Right lobe of liver (tissue), 6 donors: Measurements from ENCODE around the gene ATP8B3. TPM values are rescaled to one million over a fixed set of nuclear protein-coding genes. Genes with fewer than 3 reads are reported as not detected.

Experiments
- ATAC-seq, 4 donors: fragments of 200-7000 bp; cut with Tn5 transposase; one replicate each; pipeline ENCODE4 v1.9.1; 2020; ENCODE audit warnings: mild to moderate bottlenecking in 4 of 4, moderate library complexity in 4 of 4
- DNase-seq, 3 donors: peaks; one replicate each; pipeline ENCODE4 v3.0.0-alpha.2; 2020
- H3K27ac ChIP-seq, 3 donors: fragments of 200-600 bp; one replicate each; pipeline ENCODE4 v1.8.0; 2022
- H3K27me3 ChIP-seq, 2 donors: fragments of 200-600 bp; one replicate each; pipeline ENCODE4 v1.8.0; 2022
- H3K36me3 ChIP-seq, 4 donors: fragments of 200-600 bp; sonication (generic) in 1 of 4; one replicate each; pipeline versions ENCODE4 v1.5.1 to v1.8.0; 2017 to 2022; ENCODE audit warnings: control low read depth in 1 of 4
- H3K4me1 ChIP-seq, 4 donors: fragments of 200-600 bp; sonication (generic) in 1 of 4; one replicate each; pipeline versions ENCODE4 v1.5.1 to v1.8.0; 2017 to 2022; ENCODE audit warnings: control low read depth in 1 of 4
- H3K4me3 ChIP-seq, 3 donors: fragments of 200-600 bp; one replicate each; pipeline ENCODE4 v1.8.0; 2022
- H3K9me3 ChIP-seq, 4 donors: fragments of 200-600 bp; sonication (generic) in 1 of 4; one replicate each; pipeline versions ENCODE4 v1.5.1 to v1.8.0; 2017 to 2022; ENCODE audit warnings: control low read depth in 1 of 4
- POLR2A ChIP-seq: fragments of 450-650 bp; IDR thresholded peaks from one replicate; pipeline ENCODE4 v1.6.1; 2017; ENCODE audit warnings: antibody characterized with exemption, mild to moderate bottlenecking
- WGBS: methylation state at CpG from one replicate; pipeline ENCODE4 v1.1.6; 2018; ENCODE audit warnings: low coverage, low lambda C conversion rate; ENCODE audit not compliant: insufficient coverage; ENCODE audit errors: missing lambda C conversion rate; 5-methylcytosine and 5-hydroxymethylcytosine counted together
- intact Hi-C, 2 donors: fragments of 100-400 bp; cut with DNase I; formaldehyde crosslinking; loops; one replicate each; pipeline versions ENCODE4 v1.11.2 to v1.14.1; 2022
- long read RNA-seq: library from polyadenylated mRNA; unstranded; transcript quantifications from one replicate; pipeline ENCODE4 v2.0.0, GENCODE V29; 2019
- total RNA-seq, 6 experiments: library from RNA; depleted of rRNA in 2 of 6; stranded (reverse); fragments of >200 nt in 2 of 6; fragmentation: NEBNext Ultra II Directional in 3 of 6; extraction: Animal tissue kit (Norgen Biotek cat#: 25700) in 3 of 6; gene quantifications; one replicate each; pipeline versions ENCODE4 v1.1.0 to v1.2.4, GENCODE V29; 2016 to 2023
- TF ChIP-seq, protein P1 (sequence below), 4 donors: fragments of 200-600 bp in 3 of 4; fragments of 450-650 bp in 1 of 4; IDR thresholded peaks; one replicate each; pipeline versions ENCODE4 v1.5.1 to v1.8.0; 2016 to 2022; ENCODE audit warnings: antibody characterized with exemption in 4 of 4, mild to moderate bottlenecking in 2 of 4
- donor health status: DM: no; HTN: yes; CAD: no.
- donor health status: DM: no; HTN: no; CAD: no.
- donor health status: DM: no; HTN: no; CAD: no.
- donor health status: DM: no; HTN: yes; CAD: no.
- donor health status: DM: no; HTN: yes; CAD: no.

ATP8B3 gene, protein sequence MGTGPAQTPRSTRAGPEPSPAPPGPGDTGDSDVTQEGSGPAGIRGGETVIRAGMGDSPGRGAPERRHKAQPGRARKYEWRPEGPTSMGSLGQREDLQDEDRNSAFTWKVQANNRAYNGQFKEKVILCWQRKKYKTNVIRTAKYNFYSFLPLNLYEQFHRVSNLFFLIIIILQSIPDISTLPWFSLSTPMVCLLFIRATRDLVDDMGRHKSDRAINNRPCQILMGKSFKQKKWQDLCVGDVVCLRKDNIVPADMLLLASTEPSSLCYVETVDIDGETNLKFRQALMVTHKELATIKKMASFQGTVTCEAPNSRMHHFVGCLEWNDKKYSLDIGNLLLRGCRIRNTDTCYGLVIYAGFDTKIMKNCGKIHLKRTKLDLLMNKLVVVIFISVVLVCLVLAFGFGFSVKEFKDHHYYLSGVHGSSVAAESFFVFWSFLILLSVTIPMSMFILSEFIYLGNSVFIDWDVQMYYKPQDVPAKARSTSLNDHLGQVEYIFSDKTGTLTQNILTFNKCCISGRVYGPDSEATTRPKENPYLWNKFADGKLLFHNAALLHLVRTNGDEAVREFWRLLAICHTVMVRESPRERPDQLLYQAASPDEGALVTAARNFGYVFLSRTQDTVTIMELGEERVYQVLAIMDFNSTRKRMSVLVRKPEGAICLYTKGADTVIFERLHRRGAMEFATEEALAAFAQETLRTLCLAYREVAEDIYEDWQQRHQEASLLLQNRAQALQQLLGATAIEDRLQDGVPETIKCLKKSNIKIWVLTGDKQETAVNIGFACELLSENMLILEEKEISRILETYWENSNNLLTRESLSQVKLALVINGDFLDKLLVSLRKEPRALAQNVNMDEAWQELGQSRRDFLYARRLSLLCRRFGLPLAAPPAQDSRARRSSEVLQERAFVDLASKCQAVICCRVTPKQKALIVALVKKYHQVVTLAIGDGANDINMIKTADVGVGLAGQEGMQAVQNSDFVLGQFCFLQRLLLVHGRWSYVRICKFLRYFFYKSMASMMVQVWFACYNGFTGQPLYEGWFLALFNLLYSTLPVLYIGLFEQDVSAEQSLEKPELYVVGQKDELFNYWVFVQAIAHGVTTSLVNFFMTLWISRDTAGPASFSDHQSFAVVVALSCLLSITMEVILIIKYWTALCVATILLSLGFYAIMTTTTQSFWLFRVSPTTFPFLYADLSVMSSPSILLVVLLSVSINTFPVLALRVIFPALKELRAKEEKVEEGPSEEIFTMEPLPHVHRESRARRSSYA (N-terminal part only)
- total RNA-seq = 1 to 10 TPM in 5 of 6 experiments, under 1 TPM in 1; 0.86 to 5.7 (median 3.1) TPM
- long read RNA-seq = 0 reads

DNA sequence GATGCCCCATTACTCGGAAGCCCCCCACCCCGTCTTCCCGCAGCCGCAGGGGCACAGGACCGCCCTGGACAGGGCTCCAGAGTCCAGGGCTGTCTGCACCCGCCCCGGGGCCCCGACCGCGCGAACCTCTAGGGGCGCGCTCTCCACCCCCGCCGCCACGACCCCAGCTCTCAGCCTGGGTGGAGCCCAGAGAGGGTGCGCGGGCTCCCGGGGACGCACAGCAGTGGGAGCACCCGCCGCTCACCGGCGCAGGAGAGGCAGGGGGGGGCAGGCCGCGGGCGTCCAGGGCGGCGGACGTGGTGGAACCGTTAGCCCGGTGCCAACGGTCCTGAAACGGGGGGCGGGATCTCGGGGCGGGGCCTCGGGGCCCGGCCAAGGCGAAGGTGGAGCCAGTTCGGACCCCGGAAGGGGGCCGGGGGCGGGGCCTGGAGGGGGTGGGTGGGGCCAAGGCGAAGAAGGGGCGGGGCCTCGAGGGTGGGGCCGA lies at the start of gene ATP8B3:
Gene ATP8B3 (minus strand): TSS at position 335 of the 484 bp plus-strand sequence. CDS start 540 bp downstream, outside the sequence.
- TF ChIP-seq, protein P1, sequence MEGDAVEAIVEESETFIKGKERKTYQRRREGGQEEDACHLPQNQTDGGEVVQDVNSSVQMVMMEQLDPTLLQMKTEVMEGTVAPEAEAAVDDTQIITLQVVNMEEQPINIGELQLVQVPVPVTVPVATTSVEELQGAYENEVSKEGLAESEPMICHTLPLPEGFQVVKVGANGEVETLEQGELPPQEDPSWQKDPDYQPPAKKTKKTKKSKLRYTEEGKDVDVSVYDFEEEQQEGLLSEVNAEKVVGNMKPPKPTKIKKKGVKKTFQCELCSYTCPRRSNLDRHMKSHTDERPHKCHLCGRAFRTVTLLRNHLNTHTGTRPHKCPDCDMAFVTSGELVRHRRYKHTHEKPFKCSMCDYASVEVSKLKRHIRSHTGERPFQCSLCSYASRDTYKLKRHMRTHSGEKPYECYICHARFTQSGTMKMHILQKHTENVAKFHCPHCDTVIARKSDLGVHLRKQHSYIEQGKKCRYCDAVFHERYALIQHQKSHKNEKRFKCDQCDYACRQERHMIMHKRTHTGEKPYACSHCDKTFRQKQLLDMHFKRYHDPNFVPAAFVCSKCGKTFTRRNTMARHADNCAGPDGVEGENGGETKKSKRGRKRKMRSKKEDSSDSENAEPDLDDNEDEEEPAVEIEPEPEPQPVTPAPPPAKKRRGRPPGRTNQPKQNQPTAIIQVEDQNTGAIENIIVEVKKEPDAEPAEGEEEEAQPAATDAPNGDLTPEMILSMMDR (IDR thresholded peaks at IDR 0.05) = peak in 3 of 4 donors; percentile 13 to 22 (median 16)
- no peak for TF ChIP-seq POLR2A
- no CpG with 5 or more reads among the region's 48 CpGs for WGBS
- ATAC-seq = no peak
- Histone ChIP-seq H3K4me3 (peak within 1 kb of the TSS; percentile 35 to 54 (median 42)), H3K36me3 (peaks cover 0 to 20% (median 10%) of the 10 kb centered on the region in 4 donors), H3K4me1 (peaks cover 0 to 6% (median 0%) of the 10 kb centered on the region in 4 donors), H3K27ac (peak within 1 kb of the TSS in 2 of 3 donors; percentile 43 to 57), H3K9me3 (no peaks in the 10 kb centered on the region), H3K27me3 (no peaks in the 10 kb centered on the region)
- DNase-seq = no peak
- intact Hi-C loops = no loop called here

DNA sequence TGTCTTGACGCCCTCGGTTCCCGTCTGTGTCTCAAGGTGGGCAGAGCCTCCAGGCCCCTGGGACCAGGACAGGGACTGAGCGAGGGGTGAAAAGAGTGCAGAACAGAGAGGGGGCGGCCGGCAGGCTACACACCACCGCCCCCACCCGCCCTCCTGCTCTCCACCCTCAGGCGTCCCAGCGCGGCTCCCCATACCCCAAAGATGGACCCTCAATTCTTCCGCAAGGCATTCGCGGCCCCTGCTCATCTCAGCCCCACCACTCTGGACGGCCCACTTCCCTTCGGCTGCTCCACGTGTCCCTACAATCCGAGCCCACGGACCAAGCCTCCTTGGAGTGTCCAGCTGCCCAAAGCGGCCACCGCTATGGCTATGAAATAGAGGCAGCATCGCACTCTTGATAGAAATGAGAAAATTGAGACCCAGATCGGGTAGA lies 49.5 kb upstream of the ATP8B3 start:
- intact Hi-C loops = no loop called here
- Histone ChIP-seq H3K27me3 (no peaks in the 10 kb centered on the region), H3K36me3 (no peaks in the 10 kb centered on the region), H3K4me1 (peaks cover 0 to 46% (median 22%) of the 10 kb centered on the region in 4 donors), H3K27ac (peak overlapping the region in 1 of 3 donors; percentile 29), H3K9me3 (no peaks in the 10 kb centered on the region), H3K4me3 (peak overlapping the region; percentile 70 to 88 (median 74))
- ATAC-seq (no peak), DNase-seq (peak in 1 of 3 donors; percentile 37)
- TF ChIP-seq, protein P1 (IDR thresholded peaks at IDR 0.05) = no peak
- TF ChIP-seq POLR2A = no peak
- 24% methylated on average over 11 of the region's 23 CpGs for WGBS

- DNase-seq (peak; percentile 41 to 65 (median 63)), ATAC-seq (no peak)
- Histone ChIP-seq H3K36me3 (no peaks in the 10 kb centered on the region), H3K4me3 (peak overlapping the region in 1 of 3 donors; percentile 70), H3K27ac (peak overlapping the region in 1 of 3 donors; percentile 31), H3K27me3 (no peaks in the 10 kb centered on the region), H3K4me1 (peaks cover 0 to 46% (median 21%) of the 10 kb centered on the region in 4 donors), H3K9me3 (no peaks in the 10 kb centered on the region)
- intact Hi-C loops = no loop called here
- WGBS = 48% methylated on average over 8 of the region's 28 CpGs
- TF ChIP-seq, protein P1 (IDR thresholded peaks at IDR 0.05) = no peak
- no peak for TF ChIP-seq POLR2A
These were observed 48.9 kb upstream of the ATP8B3 start for GRCh38 chr19:1860821-1861598.
